ENCODE measurements around the gene RAB31. TPM values are rescaled to one million over a fixed set of nuclear protein-coding genes. Genes with fewer than 3 reads are reported as not detected.

RAB31 gene
- total and polyA plus RNA-seq, 2 donors from 2014 or later, result 17.3 to 77.1 TPM

GRCh38 chr18:9746958-9747357, 38.9 kb downstream of the RAB31 start:
- intact Hi-C loops (cut with DNase I), result no loop called here
- H3K9me3 ChIP-seq (ENCODE audit: control insufficient read depth in 2 of 3, insufficient read depth in 1 of 3, low read length in 3 of 3), result no peaks in the 10 kb centered on the region
- H3K27me3 ChIP-seq (ENCODE audit: control insufficient read depth, insufficient read depth, low read length), result no peaks in the 10 kb centered on the region
- DNase-seq (no peak), FAIRE-seq (no peak)
- TF ChIP-seq CTCF (IDR thresholded peaks at IDR 0.05; ENCODE audit: borderline replicate concordance, extremely low read depth, insufficient read depth), result no peak
- no peak overlapping the region for H3K9ac ChIP-seq (ENCODE audit: low read length in 3 of 3)
- H3K4me1 ChIP-seq (ENCODE audit: control insufficient read depth in 2 of 3, insufficient read depth in 2 of 3, low read depth in 1 of 3, low read length in 3 of 3), result peaks cover 2 to 13% (median 10%) of the 10 kb centered on the region in 3 donors
- H3K36me3 ChIP-seq (ENCODE audit: control insufficient read depth in 2 of 3, insufficient read depth in 3 of 3, low read length in 3 of 3), result no peaks in the 10 kb centered on the region
- no peak overlapping the region for H3K27ac ChIP-seq (ENCODE audit: low read depth in 2 of 2, low read length in 2 of 2)
- no peak overlapping the region for H3K4me3 ChIP-seq (ENCODE audit: low read length in 3 of 3)

- TF ChIP-seq CTCF (IDR thresholded peaks at IDR 0.05; ENCODE audit: borderline replicate concordance, extremely low read depth, insufficient read depth), result no peak
- Histone ChIP-seq H3K36me3 (ENCODE audit: control insufficient read depth in 2 of 3, insufficient read depth in 3 of 3, low read length in 3 of 3) (no peaks in the 10 kb centered on the region), H3K4me3 (ENCODE audit: low read length in 3 of 3) (no peak overlapping the region), H3K9me3 (ENCODE audit: control insufficient read depth in 2 of 3, insufficient read depth in 1 of 3, low read length in 3 of 3) (no peaks in the 10 kb centered on the region), H3K27me3 (ENCODE audit: control insufficient read depth, insufficient read depth, low read length) (no peaks in the 10 kb centered on the region), H3K4me1 (ENCODE audit: control insufficient read depth in 2 of 3, insufficient read depth in 2 of 3, low read depth in 1 of 3, low read length in 3 of 3) (no peaks in the 10 kb centered on the region), H3K27ac (ENCODE audit: low read depth in 2 of 2, low read length in 2 of 2) (no peak overlapping the region), H3K9ac (ENCODE audit: low read length in 3 of 3) (no peak overlapping the region)
- DNase-seq, result no peak
- intact Hi-C loops (cut with DNase I), result no loop called here
- FAIRE-seq, result no peak
Measured at GRCh38 chr18:9749611-9750010, 41.5 kb downstream of the RAB31 start.

- H3K27me3 ChIP-seq (ENCODE audit: control insufficient read depth, insufficient read depth, low read length), result no peaks in the 10 kb centered on the region
- no peak overlapping the region for H3K27ac ChIP-seq (ENCODE audit: low read depth in 2 of 2, low read length in 2 of 2)
- no peak overlapping the region for H3K4me3 ChIP-seq (ENCODE audit: low read length in 3 of 3)
- TF ChIP-seq CTCF (IDR thresholded peaks at IDR 0.05; ENCODE audit: borderline replicate concordance, extremely low read depth, insufficient read depth), result no peak
- intact Hi-C loops (cut with DNase I), result no loop called here
- no peaks in the 10 kb centered on the region for H3K4me1 ChIP-seq (ENCODE audit: control insufficient read depth in 2 of 3, insufficient read depth in 2 of 3, low read depth in 1 of 3, low read length in 3 of 3)
- DNase-seq (no peak), FAIRE-seq (no peak)
- H3K36me3 ChIP-seq (ENCODE audit: control insufficient read depth in 2 of 3, insufficient read depth in 3 of 3, low read length in 3 of 3), result no peaks in the 10 kb centered on the region
- H3K9ac ChIP-seq (ENCODE audit: low read length in 3 of 3), result no peak overlapping the region
- H3K9me3 ChIP-seq (ENCODE audit: control insufficient read depth in 2 of 3, insufficient read depth in 1 of 3, low read length in 3 of 3), result no peaks in the 10 kb centered on the region
Measured at GRCh38 chr18:9750112-9750511, 42.0 kb downstream of the RAB31 start.

- Histone ChIP-seq H3K9ac (ENCODE audit: low read length in 3 of 3) (no peak overlapping the region), H3K36me3 (ENCODE audit: control insufficient read depth in 2 of 3, insufficient read depth in 3 of 3, low read length in 3 of 3) (no peaks in the 10 kb centered on the region), H3K4me3 (ENCODE audit: low read length in 3 of 3) (no peak overlapping the region), H3K9me3 (ENCODE audit: control insufficient read depth in 2 of 3, insufficient read depth in 1 of 3, low read length in 3 of 3) (no peaks in the 10 kb centered on the region), H3K4me1 (ENCODE audit: control insufficient read depth in 2 of 3, insufficient read depth in 2 of 3, low read depth in 1 of 3, low read length in 3 of 3) (no peaks in the 10 kb centered on the region), H3K27ac (ENCODE audit: low read depth in 2 of 2, low read length in 2 of 2) (no peak overlapping the region), H3K27me3 (ENCODE audit: control insufficient read depth, insufficient read depth, low read length) (no peaks in the 10 kb centered on the region)
- TF ChIP-seq CTCF (IDR thresholded peaks at IDR 0.05; ENCODE audit: borderline replicate concordance, extremely low read depth, insufficient read depth), result no peak
- intact Hi-C loops (cut with DNase I), result no loop called here
- DNase-seq (no peak), FAIRE-seq (no peak)
Measured at GRCh38 chr18:9750606-9751304, 42.7 kb downstream of the RAB31 start.
